Pons (tissue), 1 donor: ENCODE measurements around the gene CDK13.
"Not testable (repeated sequence)": the region's sequence is repeated elsewhere in the genome, so short reads cannot be mapped to it uniquely, and the experiment has no call there.

Source experiments
- DNase-seq: peaks from one replicate; pipeline ENCODE4 v3.0.0-alpha.2; 2016; ENCODE audit warnings: low spot score

CDK13 gene

DNA sequence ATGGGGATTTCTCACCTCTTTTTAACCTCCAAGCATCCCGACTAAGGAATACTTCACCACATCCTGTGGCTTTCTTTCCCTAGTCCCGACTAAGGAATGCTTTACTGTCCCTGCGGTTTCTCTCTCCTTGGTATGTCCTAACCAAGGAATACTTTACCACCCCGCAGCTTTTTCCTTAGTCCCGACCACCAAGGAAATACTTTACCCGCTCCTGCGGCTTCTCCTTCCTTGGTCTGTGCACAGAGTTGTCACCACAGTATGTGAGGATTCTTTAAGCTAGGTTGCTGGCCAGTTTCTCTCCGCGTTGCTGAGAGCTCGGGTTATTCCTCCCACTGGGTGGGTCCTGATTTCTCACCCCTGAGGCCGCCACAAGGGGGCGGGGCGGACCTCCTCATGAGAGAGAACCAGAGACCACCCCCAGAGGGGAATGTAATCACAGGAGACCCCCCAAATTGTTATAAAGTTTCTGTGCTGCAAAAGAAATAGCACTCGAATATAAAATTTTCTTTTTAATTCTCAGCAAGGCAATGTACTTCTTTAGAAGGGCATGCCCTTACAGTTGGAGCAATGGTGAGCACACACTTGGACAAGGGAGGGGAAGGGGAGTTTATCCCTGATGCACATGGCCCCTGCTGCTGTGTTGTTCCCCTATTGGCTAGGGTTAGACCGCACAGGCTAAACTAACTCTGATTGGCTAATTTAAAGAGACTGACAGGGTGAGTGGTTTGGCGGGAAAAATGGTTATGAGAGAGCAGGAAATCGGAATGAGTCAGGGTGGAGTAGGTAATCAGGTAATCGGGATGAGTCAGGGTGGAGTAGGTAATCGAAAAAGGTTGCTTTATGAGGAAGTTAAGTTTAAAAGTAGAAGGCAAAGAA lies 197.6 kb downstream of the CDK13 start:
- DNase-seq, result no peak

GRCh38 chr7:40148247-40148580 lies 198.2 kb downstream of the CDK13 start:
- DNase-seq, result not testable (repeated sequence)

- no peak for DNase-seq
These were observed 198.6 kb downstream of the CDK13 start for GRCh38 chr7:40148671-40149070.
